Measurements from ENCODE around the gene LGALS1. TPM values are rescaled to one million over a fixed set of nuclear protein-coding genes. Genes with fewer than 3 reads are reported as not detected.
"Not testable (repeated sequence)": the region's sequence is repeated elsewhere in the genome, so short reads cannot be mapped to it uniquely, and the experiment has no call there.

The LGALS1 gene
- total RNA-seq, 1 experiment from 2014 or later, result 3,537 TPM

DNA sequence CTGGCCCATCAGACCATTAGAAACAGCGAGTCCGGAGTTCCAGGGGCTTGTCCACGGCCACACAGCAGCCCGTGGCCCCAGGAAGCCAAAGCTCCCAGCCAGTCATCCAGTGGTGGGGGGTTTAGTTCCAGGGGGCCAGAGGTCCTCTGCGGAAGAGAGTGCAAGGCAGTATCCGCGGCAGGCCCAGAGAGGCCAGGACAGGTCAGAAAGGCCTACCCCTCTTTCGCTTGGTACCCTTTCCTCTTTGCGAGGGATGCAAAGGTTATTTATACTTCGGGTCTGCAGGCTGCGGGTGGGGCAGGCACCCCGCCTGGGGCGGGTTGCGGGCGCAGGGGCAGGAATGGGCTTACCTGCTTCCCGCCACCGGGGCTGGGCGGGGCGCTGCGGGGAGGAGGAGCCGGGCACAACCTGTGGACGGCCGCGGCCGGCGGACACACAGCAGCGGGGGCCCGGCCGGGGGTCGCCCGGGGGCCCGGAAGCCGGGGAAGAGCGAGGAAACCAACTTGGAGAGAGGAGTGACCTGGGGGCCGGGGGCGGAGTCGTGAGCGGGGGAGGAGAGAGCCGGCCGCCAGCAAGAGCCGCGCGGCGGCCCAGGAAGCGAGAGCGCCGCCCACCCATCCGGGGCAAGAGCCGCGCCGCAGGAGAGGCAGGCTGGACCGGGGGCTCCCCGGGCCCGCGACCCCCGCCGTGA lies 36.2 kb upstream of the LGALS1 start, which contains the start of gene SH3BP1:
Gene SH3BP1 (plus strand): TSS at position 600 of the 691 bp plus-strand sequence. CDS start 119 bp downstream, outside the sequence.
- no peak for DNase-seq (ENCODE audit: low spot score)

GRCh38 chr22:37639771-37640590 lies 35.5 kb upstream of the LGALS1 start:
- no peak for DNase-seq (ENCODE audit: low spot score)

DNA sequence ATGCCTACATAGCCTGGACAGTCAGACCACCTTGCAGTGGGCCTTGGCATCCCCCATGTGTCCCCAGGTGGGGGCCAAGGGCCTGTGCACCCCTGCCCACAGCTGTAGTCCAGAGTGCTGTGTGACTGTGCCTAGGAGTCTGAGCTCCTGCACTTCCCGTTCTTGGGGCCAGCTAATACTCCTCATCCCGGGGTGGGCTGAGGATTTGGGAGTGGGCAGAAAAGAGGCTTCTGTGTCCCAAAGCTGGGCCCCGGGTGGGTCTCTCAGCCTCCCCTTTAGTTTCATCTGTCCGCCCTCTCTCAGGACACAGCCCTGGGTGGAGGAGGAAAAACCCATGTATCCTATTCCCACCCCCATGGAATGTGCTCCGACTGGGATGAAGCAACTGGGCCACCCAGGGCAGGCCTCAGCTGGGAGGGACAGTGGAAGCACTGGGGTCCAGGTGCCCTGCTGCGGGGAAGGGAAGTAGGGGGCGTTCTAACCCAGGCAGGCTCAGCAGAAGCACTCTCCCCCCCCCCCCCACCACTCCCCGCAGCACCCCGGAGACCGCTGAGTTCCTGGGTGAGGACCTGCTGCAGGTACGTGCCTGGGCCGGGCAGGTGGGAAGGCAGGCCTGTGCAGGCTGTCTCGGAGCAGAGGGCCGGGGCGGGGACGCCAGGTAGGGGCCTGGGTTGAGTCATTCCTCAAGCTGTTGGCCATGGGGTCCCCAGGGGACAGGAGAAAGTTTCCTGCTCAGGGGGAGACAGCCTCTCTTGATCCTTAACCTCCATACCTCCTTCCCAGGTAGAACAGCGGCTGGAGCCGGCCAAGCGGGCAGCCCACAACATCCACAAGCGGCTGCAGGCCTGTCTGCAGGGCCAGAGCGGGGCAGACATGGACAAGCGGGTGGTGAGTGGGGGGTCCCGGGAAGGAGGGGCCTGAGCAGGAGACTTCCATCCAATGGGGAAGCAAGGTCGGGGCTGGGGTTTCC lies 34.6 kb upstream of the LGALS1 start:
- DNase-seq (ENCODE audit: low spot score), result no peak

DNA sequence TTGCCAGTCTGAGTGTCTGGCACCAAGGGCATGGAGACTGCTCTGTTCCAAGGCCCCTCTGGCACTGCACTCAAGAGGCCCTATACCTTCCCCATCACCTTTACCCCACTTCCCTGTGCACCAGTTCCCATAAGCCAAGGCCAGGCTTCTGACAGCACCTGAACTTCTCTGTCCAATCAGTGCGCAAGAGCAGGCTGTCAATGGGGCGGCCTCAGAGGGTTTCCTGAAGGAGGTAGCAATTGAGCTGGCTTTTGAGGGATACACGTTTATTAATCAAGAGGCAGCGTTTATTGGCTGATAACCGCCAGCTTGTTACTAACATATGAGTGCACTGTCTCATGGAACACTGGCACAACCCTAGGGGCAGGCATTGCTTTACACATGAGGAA lies 33.9 kb upstream of the LGALS1 start:
- DNase-seq (ENCODE audit: low spot score), result no peak

- DNase-seq (ENCODE audit: low spot score), result peak; percentile 41
Measured at GRCh38 chr22:37643225-37643847, 32.1 kb upstream of the LGALS1 start.

DNA sequence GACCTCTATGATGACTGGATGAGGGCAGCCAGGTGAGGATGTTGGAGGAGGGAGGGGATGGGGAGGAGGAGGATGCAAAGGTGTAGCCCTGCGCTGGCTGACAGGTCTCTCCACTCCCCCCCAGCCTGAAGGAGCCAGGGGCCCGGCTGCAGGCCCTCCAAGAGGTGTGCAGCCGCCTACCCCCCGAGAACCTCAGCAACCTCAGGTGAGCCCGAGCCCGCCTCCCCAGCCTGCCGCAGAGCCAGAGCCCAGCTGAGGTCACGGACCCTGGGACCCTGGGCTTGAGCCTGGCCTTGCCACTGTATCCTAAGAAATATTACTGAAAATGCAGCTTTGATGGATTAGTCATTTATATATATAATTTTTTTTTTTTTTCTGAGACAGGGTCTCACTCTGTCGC lies 28.1 kb upstream of the LGALS1 start:
- DNase-seq (ENCODE audit: low spot score), result no peak

GRCh38 chr22:37647928-37648327 lies 27.5 kb upstream of the LGALS1 start:
- peak; percentile 72 for DNase-seq (ENCODE audit: low spot score)

- DNase-seq (ENCODE audit: low spot score), result no peak
Measured at GRCh38 chr22:37650463-37651136, 24.8 kb upstream of the LGALS1 start.

DNA sequence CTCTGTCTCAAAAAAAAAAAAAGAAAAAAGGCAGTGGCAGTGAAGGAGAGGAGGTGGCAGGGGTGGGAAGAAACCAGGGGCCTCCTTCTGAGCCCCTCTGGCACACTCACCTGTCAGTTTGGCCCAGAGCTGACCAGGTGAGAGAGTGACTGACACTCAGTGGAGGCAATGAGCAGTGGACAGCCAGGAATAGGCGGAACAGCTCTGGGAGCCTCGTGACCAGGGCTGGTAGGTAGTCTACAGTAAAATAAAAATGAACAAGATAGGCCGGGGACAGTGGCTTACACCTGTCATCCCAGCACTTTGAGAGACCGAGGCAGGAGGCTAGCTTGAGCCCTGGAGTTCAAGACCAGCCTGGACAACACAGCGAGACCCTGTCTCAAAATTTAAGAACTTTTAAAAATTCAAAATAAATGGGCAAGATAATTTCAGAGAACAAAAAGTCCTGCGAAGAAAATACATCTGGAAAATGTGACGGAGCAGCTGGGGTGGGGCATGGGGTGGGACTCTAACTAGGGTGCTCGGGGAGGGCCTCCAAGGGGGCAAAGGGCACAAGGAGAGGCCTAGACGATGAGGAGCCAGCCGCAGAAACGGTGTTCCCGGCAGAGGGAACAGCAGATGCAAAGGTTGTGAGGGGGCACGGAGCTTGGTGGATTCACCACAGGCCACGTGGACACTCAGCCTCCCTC lies 20.7 kb upstream of the LGALS1 start:
- DNase-seq (ENCODE audit: low spot score), result no peak

GRCh38 chr22:37655252-37655563 lies 20.2 kb upstream of the LGALS1 start:
- no peak for DNase-seq (ENCODE audit: low spot score)

- not testable (repeated sequence) for DNase-seq (ENCODE audit: low spot score)
Measured at GRCh38 chr22:37656583-37656982, 18.9 kb upstream of the LGALS1 start.

DNA sequence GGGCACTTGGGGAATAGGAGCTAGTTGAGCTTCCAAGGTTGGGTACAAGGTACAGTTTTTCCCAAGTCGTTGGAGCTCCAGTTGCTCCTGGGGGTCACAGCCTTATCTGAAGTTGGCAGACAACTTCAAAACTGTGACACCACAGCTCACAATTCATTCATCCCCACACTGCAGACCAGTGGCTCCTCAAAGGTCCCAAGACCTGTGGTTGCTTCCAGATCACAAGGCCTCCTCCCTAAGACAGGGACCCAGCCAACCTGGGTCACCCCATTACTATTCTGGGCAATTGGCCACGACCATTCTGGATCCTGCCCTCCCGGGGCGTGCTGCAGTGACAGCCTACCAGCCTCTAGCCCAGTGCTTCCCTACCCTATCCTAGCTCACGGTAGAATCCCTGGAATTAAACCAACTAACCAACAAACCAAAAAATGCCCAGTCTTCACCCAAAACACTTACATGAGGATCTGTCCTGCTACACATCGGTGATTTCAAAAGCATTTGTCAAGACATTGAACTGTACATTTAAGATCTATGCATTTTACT lies 17.8 kb upstream of the LGALS1 start:
- DNase-seq (ENCODE audit: low spot score), result peak; percentile 18

- peak; percentile 98 for DNase-seq (ENCODE audit: low spot score)
Measured at GRCh38 chr22:37658133-37659065, 17.0 kb upstream of the LGALS1 start, which contains the start of gene PDXP. TSS of gene PDXP (plus strand) at chr22:37658723. CDS start at chr22:37658783, 60 bp downstream.

DNA sequence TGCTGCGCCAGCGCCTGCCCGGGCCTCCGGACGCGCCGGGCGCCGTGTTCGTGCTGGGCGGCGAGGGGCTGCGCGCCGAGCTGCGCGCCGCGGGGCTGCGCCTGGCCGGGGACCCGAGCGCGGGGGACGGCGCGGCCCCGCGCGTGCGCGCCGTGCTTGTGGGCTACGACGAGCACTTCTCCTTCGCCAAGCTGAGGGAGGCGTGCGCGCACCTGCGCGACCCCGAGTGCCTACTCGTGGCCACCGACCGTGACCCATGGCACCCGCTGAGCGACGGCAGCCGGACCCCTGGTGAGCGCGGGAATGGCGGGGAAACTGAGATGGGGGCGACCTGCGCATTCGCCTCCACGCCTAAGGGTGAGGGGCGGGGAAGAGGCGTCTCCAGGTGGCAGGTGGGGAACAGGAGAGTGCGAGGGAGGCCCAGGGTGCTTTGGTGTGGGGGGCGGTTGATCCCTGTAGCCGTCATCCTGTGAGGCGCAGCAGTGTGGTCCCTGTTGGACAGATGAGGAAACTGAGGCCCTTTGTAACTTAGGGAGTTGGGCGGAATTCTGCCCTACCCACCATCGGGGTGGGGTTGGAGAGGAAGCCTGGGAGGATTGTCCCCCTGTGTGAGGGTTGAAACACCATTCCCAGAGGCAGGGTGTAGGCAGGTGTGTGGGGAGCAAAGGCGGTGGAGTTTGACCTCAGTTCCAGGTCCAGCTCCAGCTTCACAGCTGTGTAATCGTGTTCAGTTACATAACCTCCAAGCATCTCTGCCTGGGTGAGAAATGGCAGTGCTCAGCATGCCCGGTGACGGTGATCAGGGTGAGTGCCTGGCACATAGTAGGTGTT lies 16.2 kb upstream of the LGALS1 start:
- no peak for DNase-seq (ENCODE audit: low spot score)

GRCh38 chr22:37659897-37660708 lies 15.3 kb upstream of the LGALS1 start:
- no peak for DNase-seq (ENCODE audit: low spot score)

DNA sequence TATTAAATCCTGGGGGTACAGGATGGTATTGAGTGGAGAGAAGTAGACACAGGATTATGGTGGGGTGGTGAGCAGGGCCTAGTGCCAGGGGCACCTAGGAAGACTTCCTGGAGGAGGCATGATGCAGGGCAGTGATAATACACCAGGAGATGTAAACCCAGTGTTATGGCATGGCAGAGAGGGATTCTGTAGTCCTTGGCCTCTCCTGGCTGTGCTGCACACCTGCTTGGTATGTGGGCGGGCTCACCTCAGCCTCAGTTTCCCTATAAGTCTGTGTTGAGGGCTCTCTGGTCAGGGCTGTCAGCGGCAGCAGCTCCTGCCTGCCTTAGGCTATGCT lies 14.8 kb upstream of the LGALS1 start:
- no peak for DNase-seq (ENCODE audit: low spot score)

All from A172 (cell line).